Stimulated activated CD8-positive, alpha-beta memory T cell treated with anti-CD3 and anti-CD28 coated beads, Interleukin-12 subunit alpha, Interleukin-12 subunit beta, amount 100 ng/mL, for 1 hour (primary cell): Measurements from ENCODE around the gene SOX11.
"Not testable (repeated sequence)": the region's sequence is repeated elsewhere in the genome, so short reads cannot be mapped to it uniquely, and the experiment has no call there.

ENCODE experiments used
- DNase-seq: peaks from one replicate; pipeline ENCODE4 v3.0.0-alpha.2; 2020; ENCODE audit warnings: low read depth

The SOX11 gene

DNA sequence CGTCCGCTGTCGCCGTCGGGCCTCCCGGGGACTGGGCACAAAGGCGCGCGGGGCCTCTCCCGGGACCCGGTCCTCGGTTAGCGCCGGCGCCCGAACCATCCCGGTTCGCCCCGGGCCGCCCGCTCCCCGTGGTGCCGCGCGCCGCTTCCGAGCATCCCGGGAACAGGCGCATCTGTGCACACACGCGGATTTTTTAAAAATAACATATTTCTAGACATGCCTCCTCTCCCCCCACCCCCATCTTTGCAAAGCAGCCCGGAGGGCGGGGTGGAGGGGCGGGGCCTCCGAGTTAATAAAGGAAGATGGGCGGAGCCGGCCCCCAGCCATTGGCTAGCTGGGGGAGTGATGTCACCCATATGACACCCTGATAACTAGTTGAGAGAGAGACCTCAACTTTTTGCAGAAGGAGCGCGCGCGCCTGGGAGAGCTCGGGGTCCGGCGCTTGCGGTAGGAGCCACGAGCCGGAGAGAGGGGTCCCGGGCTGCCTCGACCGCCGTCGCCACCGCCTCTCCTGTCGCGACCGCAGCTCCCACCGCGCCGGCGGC is at the start of gene SOX11:
TSS of gene SOX11 (plus strand) at position 400 of the 545 bp plus-strand sequence. CDS start 338 bp downstream, outside the sequence.
- no peak for DNase-seq

DNA sequence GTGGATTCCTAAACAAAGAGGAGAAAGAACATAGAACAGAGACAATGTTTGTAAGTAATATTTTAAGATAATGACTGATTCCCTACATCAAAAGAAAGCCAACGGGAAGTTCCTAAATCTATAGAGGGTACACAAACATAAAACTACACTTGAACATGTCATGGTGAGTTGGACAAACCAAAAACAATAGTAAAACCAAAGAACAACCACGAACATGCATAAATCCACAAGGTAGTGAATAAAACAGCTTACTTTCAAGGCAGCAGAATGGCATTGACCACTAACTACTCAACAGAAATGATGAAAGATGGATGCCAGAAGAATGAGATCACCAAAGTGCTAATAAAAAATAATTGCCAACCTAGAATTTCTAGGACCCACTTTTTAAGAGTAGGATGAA is 39.5 kb upstream of the SOX11 start:
- DNase-seq, result not testable (repeated sequence)

DNA sequence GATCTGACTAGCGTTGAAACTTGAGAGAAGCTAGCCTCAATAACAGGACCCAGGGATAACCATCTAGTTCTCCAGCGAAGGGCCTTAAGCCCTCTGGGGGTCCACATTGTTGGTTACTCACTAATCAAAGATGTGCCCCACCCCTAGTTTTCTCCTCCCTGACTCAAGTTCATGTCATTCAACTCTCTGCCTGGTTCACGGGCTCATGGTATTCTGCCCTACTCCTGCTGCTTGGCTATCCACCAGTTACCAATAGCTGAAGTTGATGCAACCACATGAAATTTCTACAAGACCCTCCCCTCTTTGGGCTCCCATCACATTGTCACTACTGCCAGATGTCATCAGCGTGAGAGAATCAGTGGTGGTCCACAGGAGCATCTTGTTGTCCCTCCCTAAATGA is 38.4 kb upstream of the SOX11 start:
- DNase-seq, result not testable (repeated sequence)

DNA sequence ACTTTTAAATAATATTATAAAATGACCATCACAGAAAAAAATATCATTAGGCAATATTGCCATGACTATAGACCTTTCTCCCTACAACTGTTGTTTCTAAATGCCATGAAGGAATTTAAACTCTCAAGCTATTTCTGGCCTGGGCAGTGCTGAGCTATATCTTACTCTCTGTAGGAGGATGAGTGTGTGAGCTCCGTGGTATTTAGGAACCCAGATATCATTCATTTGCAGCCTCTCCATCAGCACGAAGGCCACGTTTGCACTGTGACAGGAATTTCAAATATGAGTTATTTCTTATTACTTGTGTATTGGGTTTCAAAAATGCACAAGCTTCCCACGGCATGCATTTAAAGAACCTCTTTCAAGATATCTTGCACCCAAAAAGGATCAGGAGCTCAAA is 35.0 kb upstream of the SOX11 start:
- no peak for DNase-seq

DNA sequence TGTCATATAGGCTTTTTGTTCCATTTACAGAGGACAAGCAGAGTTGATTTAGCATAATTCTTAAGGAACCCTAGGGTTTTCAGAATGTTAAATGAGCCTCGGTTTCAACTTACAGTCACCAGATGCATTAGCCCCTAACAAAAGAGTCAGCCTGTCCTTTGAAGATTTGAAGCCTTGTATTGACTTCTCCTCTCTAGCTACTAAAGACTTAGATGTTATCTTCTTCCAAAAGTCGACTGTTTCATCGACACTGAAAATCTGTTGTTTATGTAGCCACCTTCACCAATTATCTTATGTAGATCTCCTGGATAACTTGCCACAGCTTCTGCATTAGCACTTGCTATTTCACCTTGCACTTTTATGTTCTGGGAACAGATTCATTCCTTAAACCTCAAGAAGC is 31.6 kb upstream of the SOX11 start:
- no peak for DNase-seq

DNA sequence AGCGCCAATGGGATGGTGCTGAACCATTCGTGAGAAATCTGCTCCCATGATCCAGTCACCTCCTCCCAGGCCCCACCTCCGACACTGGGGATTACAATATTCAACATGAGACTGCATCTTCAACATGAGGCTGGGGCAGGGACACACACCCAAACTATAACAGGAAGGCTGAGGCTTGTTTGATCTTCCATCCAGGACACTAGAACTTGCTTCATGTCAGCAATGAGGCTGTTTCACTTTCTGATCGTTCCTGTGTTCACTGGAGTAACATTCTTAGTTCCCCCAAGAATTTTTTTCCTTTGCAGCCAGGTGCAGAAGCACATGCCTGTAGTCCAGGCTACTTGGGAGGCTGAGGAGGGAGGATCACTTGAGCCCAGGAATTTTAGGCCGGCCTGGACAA is 30.8 kb upstream of the SOX11 start:
- no peak for DNase-seq

DNA sequence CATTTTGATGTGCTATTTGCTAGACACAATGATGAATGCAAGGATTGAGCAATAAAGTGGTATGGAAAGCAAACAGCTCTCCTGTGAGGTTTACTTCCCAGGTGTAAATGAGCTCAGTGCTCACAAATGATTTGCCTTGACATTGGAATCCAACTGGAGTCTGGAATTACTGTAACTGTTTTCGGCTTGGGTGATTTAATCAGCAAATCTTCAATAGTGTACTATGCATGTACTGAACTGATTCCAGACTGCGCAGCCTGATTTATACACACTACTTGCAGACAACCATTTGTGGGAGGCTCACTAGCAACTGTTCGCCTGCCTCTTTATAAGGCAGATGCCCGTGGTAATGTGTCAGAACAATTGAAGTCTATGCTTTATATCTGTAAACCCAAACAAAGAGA is 27.9 kb upstream of the SOX11 start:
- DNase-seq, result no peak

DNA sequence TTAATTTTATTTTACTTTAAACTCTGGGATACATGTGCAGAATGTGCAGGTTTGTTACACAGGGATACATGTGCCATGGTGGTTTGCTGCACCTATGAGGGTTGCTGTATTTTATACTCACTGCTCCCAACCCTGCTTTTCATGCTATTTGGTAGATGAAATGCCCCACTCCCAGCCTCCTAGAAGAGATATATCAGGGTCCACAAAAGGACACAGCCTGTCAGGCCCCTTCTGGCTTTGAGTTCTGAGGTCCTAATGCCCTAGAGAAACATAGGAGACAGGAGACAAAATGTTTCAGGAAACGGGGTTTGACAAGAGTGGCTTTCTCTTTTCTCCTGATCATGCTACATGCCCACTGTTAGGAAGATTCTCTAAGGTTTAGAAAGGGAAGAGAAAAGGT is 27.1 kb upstream of the SOX11 start:
- no peak for DNase-seq

DNA sequence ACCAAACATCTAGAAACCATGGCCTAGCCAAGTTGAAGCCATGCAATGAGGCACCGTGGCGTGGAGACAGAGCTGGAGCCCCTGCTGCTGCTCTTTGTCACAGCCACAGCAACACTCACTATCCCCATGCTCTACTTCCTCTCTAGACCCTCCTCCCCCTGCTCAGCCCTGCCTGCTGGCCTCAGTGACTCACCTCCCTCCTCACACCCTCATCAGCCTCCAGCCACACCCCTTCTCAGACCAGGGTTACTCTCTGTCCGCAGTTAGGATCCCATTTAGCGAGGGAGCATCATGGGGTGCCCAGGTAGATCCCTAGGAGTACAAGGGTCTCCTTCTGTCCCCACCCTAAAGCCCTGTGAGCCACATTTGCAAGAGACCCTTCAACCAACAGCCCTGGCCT is 25.4 kb upstream of the SOX11 start:
- no peak for DNase-seq

DNA sequence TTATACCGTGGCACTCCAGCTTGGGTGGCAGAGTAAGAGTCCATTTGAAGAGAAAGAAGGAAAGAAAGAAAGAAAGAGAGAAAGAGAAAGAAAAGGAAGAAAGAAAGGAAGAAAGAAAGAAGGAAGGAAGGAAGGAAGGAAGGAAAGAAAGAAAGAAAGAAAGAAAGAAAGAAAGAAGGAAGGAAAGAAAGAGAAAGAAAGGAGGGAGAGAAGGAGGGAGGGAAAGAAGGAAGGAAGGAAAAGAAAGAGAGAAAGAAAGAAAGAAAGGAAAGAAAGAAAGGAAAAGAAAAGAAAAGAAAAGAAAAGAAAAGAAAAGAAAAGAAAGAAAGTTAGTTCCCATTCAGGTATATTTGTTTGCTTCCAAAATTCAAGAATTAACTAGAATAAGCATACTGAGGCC is 24.5 kb upstream of the SOX11 start:
- not testable (repeated sequence) for DNase-seq

DNA sequence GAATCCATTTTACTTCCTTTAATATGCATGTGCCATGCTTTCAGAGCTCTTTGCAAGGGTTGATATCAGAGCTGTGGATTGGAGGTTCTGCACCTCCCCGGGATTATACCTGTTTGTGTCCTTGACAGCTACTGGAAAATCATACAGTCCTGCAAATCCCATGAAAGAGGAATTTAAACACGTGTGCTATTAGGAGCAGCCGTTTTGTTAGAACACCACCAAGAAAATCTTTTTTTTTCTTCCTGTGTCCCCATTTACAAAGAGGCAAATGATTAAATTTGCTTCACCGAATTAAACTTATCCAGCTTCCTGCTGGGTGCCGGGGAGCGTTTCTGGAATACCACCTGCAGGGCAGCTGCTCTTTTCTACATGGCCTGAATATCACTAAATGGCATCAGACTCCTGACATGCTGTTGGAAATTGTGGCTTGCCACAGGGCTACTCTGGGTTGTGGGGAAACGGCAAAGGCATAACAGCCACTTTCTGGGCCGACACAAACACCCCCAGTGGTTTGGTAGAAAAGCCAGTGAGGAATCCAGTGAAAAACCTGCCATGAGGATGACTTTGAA is 23.4 kb upstream of the SOX11 start:
- DNase-seq, result no peak

DNA sequence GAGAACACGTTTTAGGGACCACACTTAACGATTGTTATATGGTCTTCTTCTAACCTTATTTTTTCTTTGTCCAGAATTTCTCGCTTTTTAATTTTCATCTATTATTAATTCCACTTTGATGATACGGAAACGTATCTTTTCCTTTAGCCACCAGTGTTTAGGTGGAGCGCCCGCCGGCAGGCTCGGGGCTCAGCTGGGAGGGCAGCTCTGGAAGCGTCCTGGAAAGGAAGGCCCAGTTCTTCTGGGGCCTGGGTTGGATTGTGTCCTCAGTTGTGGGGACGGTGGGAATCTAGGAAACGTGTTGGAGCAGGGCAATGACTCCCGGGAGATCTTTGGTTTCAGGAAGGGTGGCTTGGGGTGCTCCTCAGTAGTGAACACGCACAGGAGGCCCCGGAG is 19.4 kb upstream of the SOX11 start:
- DNase-seq, result no peak

DNA sequence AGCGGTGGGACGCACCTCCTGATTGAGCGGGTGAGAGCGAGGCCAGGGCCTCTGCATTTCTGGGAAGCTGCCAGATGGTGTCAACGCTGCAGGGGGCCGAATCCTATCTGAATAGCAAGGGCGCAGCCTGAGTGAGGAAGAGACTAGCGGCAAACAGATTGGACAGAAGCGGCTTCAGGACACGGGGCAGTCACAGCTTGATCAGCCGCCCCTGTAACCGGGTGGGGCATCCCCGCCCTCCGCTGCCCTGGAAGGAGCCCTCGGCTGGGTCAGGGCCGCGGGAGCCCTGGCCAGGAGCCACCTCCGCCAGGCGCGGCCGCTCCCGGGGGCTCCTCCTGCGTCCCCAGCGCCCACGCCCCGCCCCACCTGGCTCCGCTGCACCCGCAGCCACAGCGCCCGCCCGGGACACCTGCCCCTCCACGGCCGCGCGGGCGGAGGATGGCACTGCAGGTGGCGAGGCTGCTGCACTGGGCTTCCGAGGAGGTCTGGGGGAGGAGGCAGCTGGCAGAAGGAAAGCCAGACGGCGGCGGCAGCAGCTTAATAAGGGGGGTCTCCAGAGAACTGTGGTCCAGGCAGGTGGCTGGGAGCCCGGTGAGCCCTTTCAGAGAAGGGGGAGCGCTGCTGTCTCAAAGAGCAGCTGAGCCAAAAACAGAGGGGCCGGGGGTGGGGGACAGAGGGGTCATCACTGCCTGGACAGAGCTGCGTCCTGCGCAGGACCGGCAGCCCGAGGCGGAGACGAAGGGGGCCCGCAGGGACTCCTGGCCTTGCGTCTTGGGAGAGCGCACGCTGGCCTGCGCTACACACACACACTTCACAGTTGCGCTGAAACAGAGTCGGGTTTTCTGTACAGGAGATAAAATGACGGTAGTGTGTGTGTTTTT is 18.8 kb upstream of the SOX11 start:
- DNase-seq, result no peak

DNA sequence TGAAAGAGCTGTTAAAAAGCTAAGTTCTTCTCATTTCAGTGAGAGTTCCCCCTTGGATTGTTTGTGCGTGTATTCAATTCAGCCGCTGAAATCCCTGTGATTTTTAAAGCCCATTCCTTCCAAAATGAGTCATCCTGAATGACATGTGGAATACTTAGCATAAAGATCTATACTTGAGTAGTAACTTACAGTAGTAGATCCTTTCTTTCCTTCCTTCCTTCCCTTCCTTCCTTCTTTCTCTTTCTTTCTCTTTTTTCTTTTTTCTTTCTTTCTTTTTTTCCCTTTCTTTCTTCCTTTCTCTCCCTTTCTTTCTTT is 18.2 kb upstream of the SOX11 start:
- no peak for DNase-seq

DNA sequence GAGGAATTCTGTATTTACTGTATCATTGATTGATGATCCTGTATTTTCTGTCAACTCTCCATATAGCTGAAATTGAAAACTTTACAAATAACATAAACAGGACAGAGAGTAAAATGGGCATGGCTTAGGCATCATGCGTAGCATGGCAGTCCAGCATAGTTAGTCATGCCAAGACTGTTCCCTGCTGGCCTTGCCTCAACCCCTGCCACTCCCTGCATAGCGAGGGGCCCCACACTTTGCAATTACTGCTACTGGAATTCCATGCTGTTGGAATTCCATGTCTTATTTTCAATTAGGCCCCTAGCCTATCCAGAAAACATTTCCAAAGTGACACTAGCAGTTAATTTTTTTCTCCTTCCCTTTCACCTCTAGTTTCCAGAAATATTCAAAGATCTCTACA is 15.1 kb upstream of the SOX11 start:
- DNase-seq, result no peak

DNA sequence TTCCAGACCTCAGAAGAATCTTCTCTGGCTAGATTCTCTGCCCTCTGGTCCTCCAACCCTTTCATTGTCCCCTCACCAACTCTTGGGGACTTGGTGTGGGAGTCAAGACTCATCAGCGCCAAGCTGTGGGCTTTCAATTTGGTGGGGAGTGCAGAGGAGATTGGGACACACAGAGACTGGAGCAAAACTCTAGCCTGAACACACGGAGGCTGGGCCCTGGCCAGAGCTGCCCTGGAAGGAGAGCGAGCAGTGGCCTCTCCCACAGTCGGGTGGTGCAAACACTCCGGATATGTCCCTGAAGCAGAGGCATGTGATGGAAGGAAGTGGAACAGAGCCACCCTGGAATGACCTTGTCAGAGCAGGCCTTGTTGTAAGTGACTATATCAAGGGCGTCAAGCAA is 8.7 kb upstream of the SOX11 start:
- DNase-seq, result no peak

DNA sequence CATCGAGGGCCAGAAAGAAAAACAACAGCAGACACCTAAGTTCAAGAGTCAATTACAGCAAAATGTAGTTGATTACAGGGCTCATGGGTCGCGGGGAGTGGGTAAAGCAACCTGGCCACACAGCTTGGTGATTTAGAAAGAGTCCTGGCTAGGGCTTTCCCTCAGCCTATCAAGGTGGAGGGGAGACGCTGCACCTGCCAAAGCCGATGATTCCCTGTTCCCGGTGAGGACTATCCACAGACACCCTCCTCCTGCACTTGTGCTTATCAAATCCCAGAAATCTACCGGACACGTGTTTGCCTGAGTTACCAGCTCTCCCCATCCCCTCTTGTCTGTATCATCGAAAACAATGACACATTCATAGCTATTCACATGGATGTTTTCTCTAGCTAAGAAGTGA is 7.0 kb upstream of the SOX11 start:
- no peak for DNase-seq

DNA sequence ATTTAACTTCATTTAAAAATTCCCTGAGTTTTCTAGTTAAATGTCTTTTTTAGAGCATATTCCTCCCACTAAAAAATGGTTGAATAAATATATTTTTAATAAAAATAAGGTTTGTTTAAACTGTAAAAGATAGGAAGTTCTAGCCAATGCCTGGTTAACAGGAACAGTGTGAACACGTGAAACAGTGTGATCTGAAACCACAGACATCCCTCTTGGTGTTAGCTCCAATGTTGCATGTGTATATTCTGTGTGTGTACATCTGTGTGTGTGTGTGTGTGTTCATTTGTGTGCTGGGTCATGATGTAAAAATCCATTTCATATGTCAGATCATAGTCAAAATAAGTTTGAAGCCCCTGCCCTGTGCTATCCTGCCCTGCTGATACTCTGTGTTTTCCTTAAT is 6.1 kb upstream of the SOX11 start:
- no peak for DNase-seq

DNA sequence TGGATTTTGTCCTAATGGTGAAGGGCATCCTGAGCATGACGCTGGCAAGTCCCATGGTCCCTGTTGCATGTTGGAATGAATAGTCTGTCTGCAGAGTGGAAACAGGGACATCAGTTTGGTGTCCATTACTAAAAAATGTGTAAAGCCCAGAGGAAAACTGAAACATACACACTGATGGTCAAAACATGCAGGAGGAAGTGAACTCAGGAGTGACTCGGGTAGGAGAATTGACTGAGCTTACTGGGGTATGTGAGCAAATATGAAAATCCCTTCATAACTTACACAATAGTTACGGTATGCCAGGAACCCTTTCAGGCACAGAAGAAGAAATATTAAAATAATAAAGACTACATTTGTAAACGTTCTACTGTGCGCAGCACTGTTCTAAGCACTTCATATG is 5.6 kb upstream of the SOX11 start:
- DNase-seq, result no peak

DNA sequence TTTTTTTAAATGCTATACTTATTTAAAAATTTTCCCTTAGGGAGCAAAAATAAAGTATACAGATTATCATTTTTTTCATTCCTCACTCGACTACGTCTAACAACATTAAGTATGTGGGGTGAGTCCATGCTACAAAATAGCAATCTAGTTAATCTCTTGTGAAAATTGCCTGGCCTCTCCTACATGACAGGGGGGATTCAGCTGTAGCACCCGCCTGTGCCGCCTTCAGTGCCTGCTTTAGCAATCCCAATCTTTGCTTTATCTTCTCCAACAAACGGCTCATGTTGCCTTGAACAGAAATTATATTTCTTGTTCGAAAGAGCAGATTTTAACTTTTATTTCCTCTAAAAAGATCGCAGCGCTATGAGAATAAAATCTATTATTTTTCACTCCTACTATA is 2.4 kb upstream of the SOX11 start:
- DNase-seq, result no peak

DNA sequence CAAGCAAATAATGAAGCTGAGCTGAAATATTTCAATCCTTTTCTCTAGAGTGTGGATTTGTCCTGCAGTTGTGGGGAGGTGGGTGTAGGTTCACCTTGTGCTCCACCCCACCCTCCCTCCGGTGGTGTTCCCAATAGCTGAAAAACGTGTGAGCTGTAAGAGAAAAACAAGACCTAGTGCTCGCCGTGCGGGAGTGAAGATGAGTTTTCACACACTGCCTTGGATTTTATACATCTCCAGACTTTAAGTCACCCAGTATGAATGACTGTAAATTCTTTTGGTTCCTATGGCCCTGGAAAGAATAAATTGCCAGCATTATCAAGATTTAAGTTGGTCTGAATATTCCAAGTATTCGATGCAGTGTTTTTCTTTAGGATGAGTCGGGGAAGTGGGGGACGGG is 1.9 kb upstream of the SOX11 start:
- no peak for DNase-seq

DNA sequence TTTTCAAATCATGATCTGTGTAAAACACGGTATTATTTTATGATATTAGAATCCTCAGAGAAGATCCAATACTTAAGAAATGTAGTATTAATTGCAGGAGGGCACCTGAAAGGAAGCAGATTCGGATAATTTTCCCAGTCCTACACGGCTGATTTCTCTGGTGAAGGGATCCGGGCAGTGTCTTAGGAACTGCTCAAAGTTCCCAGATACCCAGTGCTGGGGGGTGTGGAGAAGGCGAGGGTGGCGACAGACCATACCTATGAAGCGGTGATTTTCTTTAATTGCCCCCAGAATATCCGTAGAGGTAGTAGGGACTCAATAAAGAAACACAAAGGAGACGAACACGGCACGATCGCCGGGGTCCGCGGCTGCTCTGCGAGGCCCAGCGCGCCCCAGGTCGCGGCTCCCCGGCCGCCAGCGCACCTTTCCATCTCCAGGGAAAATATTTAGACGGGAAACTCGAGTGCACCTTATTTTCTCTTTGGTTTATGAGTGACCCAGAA is 1.4 kb upstream of the SOX11 start:
- DNase-seq, result no peak

DNA sequence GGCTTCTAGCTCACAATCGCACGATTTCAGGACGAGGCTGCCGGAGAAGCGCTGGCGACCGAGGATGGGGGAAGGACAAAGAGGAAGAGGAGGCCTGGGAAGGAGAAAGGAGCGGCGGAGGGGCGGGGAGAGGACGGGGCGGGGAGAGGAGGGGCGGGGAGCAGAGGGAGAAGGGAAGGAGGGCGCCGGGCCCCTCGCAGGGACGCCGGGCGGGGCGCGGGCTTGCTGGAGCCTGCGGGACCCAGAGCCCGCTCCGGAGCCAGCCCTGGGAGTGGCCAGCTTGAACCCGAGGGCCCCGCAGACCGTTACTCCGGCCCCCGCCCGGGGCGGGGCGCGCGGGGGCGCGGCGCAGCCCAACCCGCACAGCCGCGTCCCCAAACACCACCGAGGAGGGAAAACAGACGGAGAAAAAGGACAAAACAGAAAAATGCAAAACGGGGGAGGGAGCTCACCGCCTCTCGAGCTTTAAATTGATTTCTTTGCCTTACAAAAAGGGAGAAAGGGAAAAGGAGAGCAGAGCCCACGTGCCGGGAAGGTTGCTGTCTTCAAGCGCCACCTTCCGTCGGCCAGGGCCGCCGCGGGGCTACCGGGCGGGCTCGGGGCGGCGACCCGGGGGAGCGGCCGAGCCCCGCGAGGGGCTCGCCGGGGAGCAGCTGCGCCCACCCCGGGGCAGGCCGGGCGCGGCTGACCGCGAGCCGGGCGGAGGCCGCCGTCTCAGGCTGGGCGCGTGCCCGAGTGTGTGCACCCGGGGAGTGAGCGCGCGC is 781 bp upstream of the SOX11 start:
- DNase-seq, result no peak
